IPS-18a (cell line): ENCODE data around the gene SLC38A6.

ENCODE experiments used
- H3K27ac ChIP-seq: one replicate; pipeline ENCODE4 v1.5.1; 2013; ENCODE audit warnings: low read length
- H3K27me3 ChIP-seq: one replicate; pipeline ENCODE4 v1.6.1; 2013; ENCODE audit warnings: mild to moderate bottlenecking, low read length; ENCODE audit not compliant: control insufficient read depth, insufficient read depth
- H3K36me3 ChIP-seq: one replicate; pipeline ENCODE4 v1.6.1; 2013; ENCODE audit warnings: low read depth, low read length; ENCODE audit not compliant: control insufficient read depth
- H3K4me1 ChIP-seq: one replicate; pipeline ENCODE4 v1.6.1; 2013; ENCODE audit warnings: low read depth, low read length; ENCODE audit not compliant: control insufficient read depth
- H3K4me3 ChIP-seq: one replicate; pipeline ENCODE4 v1.5.1; 2013; ENCODE audit warnings: low read length
- H3K9ac ChIP-seq: one replicate; pipeline ENCODE4 v1.6.1; 2013; ENCODE audit warnings: mild to moderate bottlenecking, low read length, moderate library complexity
- H3K9me3 ChIP-seq: one replicate; pipeline ENCODE4 v1.6.1; 2013; ENCODE audit warnings: low read depth, low read length; ENCODE audit not compliant: control insufficient read depth

The SLC38A6 gene

GRCh38 chr14:60980811-60981632 is at the start of gene SLC38A6, which contains the start of gene TRMT5:
SLC38A6 (plus strand) TSS chr14:60981245; CDS start chr14:60981278, 33 bp downstream.
TRMT5 (minus strand) TSS chr14:60981079; CDS start chr14:60980973, 106 bp downstream.
- Histone ChIP-seq H3K9me3 (no peaks in the 10 kb centered on the region), H3K36me3 (peaks cover 7% of the 10 kb centered on the region), H3K27me3 (no peaks in the 10 kb centered on the region), H3K4me1 (peaks cover 7% of the 10 kb centered on the region), H3K27ac (peak within 1 kb of the TSS; percentile 49), H3K9ac (peak within 1 kb of the TSS; percentile 75), H3K4me3 (peak within 1 kb of the TSS; percentile 64)

GRCh38 chr14:60933920-60934655 is 47.0 kb upstream of the SLC38A6 start:
- Histone ChIP-seq H3K27ac (no peak overlapping the region), H3K9ac (no peak overlapping the region), H3K36me3 (no peaks in the 10 kb centered on the region), H3K4me3 (no peak overlapping the region), H3K9me3 (no peaks in the 10 kb centered on the region), H3K4me1 (peaks cover 3% of the 10 kb centered on the region), H3K27me3 (no peaks in the 10 kb centered on the region)

- no peak overlapping the region for H3K4me3 ChIP-seq
- H3K4me1 ChIP-seq = peaks cover 3% of the 10 kb centered on the region
- H3K36me3 ChIP-seq = no peaks in the 10 kb centered on the region
- no peaks in the 10 kb centered on the region for H3K9me3 ChIP-seq
- H3K27ac ChIP-seq = no peak overlapping the region
- no peak overlapping the region for H3K9ac ChIP-seq
- H3K27me3 ChIP-seq = no peaks in the 10 kb centered on the region
These were observed 45.7 kb upstream of the SLC38A6 start for GRCh38 chr14:60935319-60935718.

- no peaks in the 10 kb centered on the region for H3K36me3 ChIP-seq
- H3K27me3 ChIP-seq = no peaks in the 10 kb centered on the region
- no peak overlapping the region for H3K27ac ChIP-seq
- H3K9me3 ChIP-seq = no peaks in the 10 kb centered on the region
- no peaks in the 10 kb centered on the region for H3K4me1 ChIP-seq
- no peak overlapping the region for H3K9ac ChIP-seq
- H3K4me3 ChIP-seq = no peak overlapping the region
These were observed 37.4 kb upstream of the SLC38A6 start for GRCh38 chr14:60943637-60944032.

DNA sequence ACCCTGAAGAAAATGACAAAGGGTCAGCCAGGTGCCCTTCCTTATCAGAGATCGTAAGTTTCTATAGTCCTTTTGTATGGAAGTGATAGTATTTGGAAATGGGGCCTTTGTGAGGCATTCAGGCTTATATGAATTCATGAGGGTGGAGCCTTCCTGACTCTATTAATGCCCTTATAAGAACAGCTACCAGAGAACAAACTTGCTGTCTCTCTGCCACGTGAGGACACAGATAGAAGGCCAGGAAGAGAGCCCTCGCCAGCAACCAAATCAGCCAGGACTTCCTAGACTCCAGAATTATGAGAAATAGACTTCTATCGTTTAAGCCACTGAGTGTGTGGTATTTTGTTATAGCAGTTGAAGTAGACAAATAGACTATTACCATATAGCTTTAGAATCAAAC is 36.8 kb upstream of the SLC38A6 start:
- H3K27ac ChIP-seq = no peak overlapping the region

GRCh38 chr14:60945984-60946383 is 35.1 kb upstream of the SLC38A6 start:
- H3K27ac ChIP-seq = no peak overlapping the region
- no peaks in the 10 kb centered on the region for H3K36me3 ChIP-seq
- H3K27me3 ChIP-seq = no peaks in the 10 kb centered on the region
- no peaks in the 10 kb centered on the region for H3K9me3 ChIP-seq
- no peak overlapping the region for H3K4me3 ChIP-seq
- H3K4me1 ChIP-seq = no peaks in the 10 kb centered on the region
- no peak overlapping the region for H3K9ac ChIP-seq

More for the DNA sequence above, 36.8 kb upstream of the SLC38A6 start:
- Histone ChIP-seq H3K27me3 (no peaks in the 10 kb centered on the region), H3K36me3 (no peaks in the 10 kb centered on the region), H3K4me3 (no peak overlapping the region), H3K4me1 (no peaks in the 10 kb centered on the region), H3K9ac (no peak overlapping the region), H3K9me3 (no peaks in the 10 kb centered on the region)

- Histone ChIP-seq H3K27me3 (no peaks in the 10 kb centered on the region), H3K4me1 (no peaks in the 10 kb centered on the region), H3K27ac (no peak overlapping the region), H3K36me3 (no peaks in the 10 kb centered on the region), H3K9me3 (no peaks in the 10 kb centered on the region), H3K4me3 (no peak overlapping the region), H3K9ac (no peak overlapping the region)
These were observed 34.3 kb upstream of the SLC38A6 start for GRCh38 chr14:60946773-60947172.

DNA sequence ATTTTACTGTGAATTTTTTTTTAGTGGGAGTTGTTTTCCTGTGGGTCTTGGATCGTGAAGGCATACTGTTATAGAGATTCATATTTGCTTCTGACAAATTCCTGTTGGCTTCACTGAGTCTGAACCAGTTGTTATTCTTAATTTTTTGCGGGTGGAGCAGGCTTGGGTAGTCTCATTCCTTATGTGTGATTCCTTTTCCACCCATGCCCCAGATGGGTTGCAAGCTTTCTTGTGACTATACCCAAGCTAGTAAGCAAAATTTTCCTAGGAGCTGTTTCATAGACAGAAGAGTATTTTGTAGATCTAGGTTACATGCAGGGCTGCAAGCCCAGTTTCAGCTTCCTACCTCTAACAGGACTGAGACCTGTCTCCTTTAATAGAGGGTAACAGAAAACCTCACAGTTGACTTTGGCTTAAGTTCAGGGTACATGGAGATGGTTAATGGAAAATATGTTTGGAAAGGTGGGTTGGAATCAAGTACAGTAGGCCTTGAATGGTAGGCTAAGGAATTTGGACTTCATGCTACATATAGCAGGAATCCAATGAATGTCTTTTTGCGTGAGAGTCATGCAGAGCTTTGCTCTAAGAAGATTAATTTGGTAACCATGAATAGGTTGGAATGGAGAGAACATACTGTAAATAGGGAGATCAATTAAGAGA is 29.1 kb upstream of the SLC38A6 start:
- H3K27ac ChIP-seq = no peak overlapping the region
- H3K36me3 ChIP-seq = no peaks in the 10 kb centered on the region
- no peaks in the 10 kb centered on the region for H3K4me1 ChIP-seq
- H3K9me3 ChIP-seq = peaks cover 10% of the 10 kb centered on the region
- H3K27me3 ChIP-seq = no peaks in the 10 kb centered on the region
- no peak overlapping the region for H3K4me3 ChIP-seq
- no peak overlapping the region for H3K9ac ChIP-seq

DNA sequence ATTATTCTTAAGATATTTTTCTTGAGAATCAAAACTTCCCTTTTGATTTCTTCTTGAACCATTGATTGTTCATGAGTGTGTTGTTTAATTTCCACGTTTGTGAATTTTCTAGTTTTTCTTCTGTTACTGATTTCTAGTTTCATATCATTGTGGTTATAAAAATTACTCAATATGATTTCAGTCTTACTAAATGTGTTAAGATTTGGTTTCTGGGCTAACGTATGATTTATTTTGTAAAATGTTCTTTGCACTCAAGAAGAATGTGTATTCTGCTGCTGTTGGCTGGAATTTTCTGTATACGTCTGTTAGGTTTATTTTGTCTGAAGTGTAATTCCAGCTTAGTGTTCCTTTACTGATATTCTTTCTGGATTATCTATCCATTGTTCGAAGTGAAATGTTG is 24.8 kb upstream of the SLC38A6 start:
- no peak overlapping the region for H3K27ac ChIP-seq
- no peaks in the 10 kb centered on the region for H3K27me3 ChIP-seq
- no peak overlapping the region for H3K4me3 ChIP-seq
- no peak overlapping the region for H3K9ac ChIP-seq
- H3K9me3 ChIP-seq = peaks cover 20% of the 10 kb centered on the region
- no peaks in the 10 kb centered on the region for H3K4me1 ChIP-seq
- H3K36me3 ChIP-seq = no peaks in the 10 kb centered on the region

DNA sequence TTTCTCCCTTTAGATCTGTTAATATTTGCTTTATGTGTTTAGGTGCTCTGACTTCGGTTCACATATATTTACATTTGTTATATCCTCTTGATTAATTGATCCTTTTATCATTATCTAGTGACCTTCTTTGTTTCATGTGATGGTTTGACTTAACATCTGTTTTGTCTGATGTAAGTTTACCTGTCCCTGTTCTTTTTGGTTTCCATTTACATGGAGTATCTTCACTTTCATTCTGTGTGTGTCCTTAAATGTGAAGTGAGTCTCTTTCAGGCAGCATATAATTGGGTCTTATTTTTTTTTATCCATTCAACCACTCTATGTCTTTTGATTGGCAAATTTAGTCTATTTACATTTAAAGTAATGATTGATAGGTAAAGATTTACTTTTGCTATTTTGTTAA is 24.4 kb upstream of the SLC38A6 start:
- Histone ChIP-seq H3K4me3 (no peak overlapping the region), H3K36me3 (no peaks in the 10 kb centered on the region), H3K9me3 (peaks cover 20% of the 10 kb centered on the region), H3K27me3 (no peaks in the 10 kb centered on the region), H3K9ac (no peak overlapping the region), H3K27ac (no peak overlapping the region), H3K4me1 (no peaks in the 10 kb centered on the region)

DNA sequence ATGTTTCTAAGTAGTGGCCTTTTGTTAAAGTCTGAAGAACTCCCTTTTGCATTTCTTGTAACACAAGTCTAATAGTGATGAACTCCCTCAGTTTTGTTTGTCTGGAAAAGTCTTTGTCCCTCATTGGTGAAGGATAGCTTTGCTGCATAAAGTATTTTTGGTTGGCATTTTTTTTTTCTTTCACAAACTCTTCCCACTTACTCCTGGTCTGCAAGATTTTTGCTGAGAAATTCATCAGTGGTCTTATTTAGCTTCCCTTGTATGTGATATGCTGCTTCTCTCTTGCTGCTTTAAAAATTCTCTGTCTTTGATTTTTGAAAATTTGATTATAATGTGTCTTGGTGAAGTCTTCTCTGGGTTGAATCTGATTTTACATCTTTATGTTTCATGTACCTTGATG is 22.9 kb upstream of the SLC38A6 start:
- Histone ChIP-seq H3K36me3 (no peaks in the 10 kb centered on the region), H3K27ac (no peak overlapping the region), H3K4me1 (no peaks in the 10 kb centered on the region), H3K4me3 (no peak overlapping the region), H3K9ac (no peak overlapping the region), H3K9me3 (peaks cover 20% of the 10 kb centered on the region), H3K27me3 (no peaks in the 10 kb centered on the region)
